ENCODE data around the gene SMC1B. TPM values are rescaled to one million over a fixed set of nuclear protein-coding genes. Genes with fewer than 3 reads are reported as not detected.

SMC1B gene
- total RNA-seq, 1 experiment from 2014 or later, result 0.31 TPM

- no peak for DNase-seq
- no peak overlapping the region for H3K4me2 ChIP-seq
- BruUV-seq (replicated peaks), result no TSS peak
- CTCF ChIA-PET, result no interaction called here
- no peaks in the 10 kb centered on the region for H4K20me1 ChIP-seq (ENCODE audit: insufficient read depth)
- H2AFZ ChIP-seq, result no peak overlapping the region
- H3K4me1 ChIP-seq (replicated peaks; ENCODE audit: insufficient read depth), result peaks cover 26% of the 10 kb centered on the region
- H3K79me2 ChIP-seq (ENCODE audit: low read depth), result no peaks in the 10 kb centered on the region
- TF ChIP-seq EZH2 (IDR thresholded peaks at IDR 0.05; ENCODE audit: low read depth), result no peak
- TF ChIP-seq, protein P1, sequence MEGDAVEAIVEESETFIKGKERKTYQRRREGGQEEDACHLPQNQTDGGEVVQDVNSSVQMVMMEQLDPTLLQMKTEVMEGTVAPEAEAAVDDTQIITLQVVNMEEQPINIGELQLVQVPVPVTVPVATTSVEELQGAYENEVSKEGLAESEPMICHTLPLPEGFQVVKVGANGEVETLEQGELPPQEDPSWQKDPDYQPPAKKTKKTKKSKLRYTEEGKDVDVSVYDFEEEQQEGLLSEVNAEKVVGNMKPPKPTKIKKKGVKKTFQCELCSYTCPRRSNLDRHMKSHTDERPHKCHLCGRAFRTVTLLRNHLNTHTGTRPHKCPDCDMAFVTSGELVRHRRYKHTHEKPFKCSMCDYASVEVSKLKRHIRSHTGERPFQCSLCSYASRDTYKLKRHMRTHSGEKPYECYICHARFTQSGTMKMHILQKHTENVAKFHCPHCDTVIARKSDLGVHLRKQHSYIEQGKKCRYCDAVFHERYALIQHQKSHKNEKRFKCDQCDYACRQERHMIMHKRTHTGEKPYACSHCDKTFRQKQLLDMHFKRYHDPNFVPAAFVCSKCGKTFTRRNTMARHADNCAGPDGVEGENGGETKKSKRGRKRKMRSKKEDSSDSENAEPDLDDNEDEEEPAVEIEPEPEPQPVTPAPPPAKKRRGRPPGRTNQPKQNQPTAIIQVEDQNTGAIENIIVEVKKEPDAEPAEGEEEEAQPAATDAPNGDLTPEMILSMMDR (conservative IDR thresholded peaks at IDR 0.05), result no peak
- POLR2A ChIA-PET (ENCODE audit: unreplicated experiment), result no interaction called here
- no peaks in the 10 kb centered on the region for H3K36me3 ChIP-seq (ENCODE audit: low read depth)
- no peaks in the 10 kb centered on the region for H3K9me3 ChIP-seq (ENCODE audit: insufficient read depth, low read depth)
- H3K9me2 ChIP-seq (ENCODE audit: insufficient read depth), result no peaks in the 10 kb centered on the region
- no peaks in the 10 kb centered on the region for H3K27me3 ChIP-seq (ENCODE audit: insufficient read depth, low read depth)
- H3K27ac ChIP-seq, result no peak overlapping the region
- no peak overlapping the region for H3K4me3 ChIP-seq
- peaks cover 24% of the 10 kb centered on the region for H3F3A ChIP-seq (ENCODE audit: insufficient read depth, low read depth)
- intact Hi-C loops (cut with micrococcal nuclease; ENCODE audit: unreplicated experiment), result no loop called here
Measured at GRCh38 chr22:45426387-45426786, 13.0 kb upstream of the SMC1B start.

DNA sequence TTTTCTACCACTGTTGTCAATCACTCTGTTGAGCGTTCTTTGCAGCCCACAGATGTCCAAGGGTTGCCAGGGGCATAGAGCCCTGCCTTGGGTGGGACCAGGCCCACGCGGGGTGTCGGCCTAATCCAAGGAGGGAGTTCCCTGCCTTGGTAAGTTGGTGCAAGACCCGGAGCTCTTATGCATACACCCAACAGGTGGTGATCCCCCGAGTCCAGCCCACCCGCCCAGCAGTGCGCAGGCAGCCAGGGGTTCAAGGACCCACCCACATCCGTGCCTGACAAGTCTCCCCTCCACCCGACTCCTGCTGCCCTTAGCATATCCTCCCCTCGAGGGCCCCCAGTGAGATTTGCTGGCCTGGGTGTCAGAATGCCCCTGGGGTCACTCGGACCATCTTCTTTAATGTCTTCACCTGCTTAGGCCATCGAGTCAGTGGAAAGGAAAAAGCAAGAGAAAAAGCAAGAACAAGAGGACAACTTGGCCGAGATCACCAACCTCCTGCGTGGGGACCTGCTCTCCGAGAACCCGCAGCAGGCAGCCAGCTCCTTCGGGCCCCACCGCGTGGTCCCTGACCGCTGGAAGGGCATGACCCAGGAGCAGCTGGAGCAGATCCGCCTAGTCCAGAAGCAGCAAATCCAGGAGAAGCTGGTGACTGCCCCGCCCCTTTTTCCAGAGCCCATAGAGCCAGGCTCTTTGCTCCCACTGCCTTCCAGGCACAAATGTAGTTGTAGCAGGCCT, 12.3 kb upstream of the SMC1B start:
- Histone ChIP-seq H3K4me2 (no peak overlapping the region), H3K27me3 (ENCODE audit: insufficient read depth, low read depth) (no peaks in the 10 kb centered on the region), H3K4me3 (no peak overlapping the region), H3K27ac (no peak overlapping the region), H3K9me3 (ENCODE audit: insufficient read depth, low read depth) (no peaks in the 10 kb centered on the region), H3K79me2 (ENCODE audit: low read depth) (no peaks in the 10 kb centered on the region), H2AFZ (no peak overlapping the region), H4K20me1 (ENCODE audit: insufficient read depth) (no peaks in the 10 kb centered on the region), H3K36me3 (ENCODE audit: low read depth) (no peaks in the 10 kb centered on the region), H3K4me1 (replicated peaks; ENCODE audit: insufficient read depth) (peaks cover 26% of the 10 kb centered on the region), H3K9me2 (ENCODE audit: insufficient read depth) (no peaks in the 10 kb centered on the region), H3F3A (ENCODE audit: insufficient read depth, low read depth) (peaks cover 24% of the 10 kb centered on the region)
- CTCF ChIA-PET, result no interaction called here
- DNase-seq, result no peak
- no TSS peak for BruUV-seq (replicated peaks)
- intact Hi-C loops (cut with micrococcal nuclease; ENCODE audit: unreplicated experiment), result no loop called here
- POLR2A ChIA-PET (ENCODE audit: unreplicated experiment), result interaction anchor here (0.7 kb wide), 1 partner anchor 85 kb away, joined by 3 read pairs; no protein-coding TSS in a partner anchor
- TF ChIP-seq, protein P1 (conservative IDR thresholded peaks at IDR 0.05), result no peak

DNA sequence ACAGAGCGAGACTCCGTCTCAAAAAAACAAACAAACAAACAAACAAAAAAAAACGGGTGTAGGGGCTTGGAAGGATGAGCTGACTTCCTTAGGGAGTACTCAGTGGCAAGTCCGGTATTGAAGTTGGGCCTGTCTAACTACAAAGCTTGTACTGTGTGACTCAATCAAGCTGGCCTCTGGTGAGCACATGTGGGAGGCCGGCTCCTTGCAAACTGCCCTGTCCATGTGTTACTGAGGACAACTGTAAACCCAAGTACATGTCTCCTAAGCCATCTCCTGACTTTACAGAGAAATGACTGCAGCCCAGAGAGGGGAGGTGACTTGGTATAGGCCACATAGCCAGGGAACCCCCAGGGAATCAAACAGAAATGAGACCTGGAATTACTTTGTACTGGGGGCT, 11.7 kb upstream of the SMC1B start:
- no peaks in the 10 kb centered on the region for H3K9me3 ChIP-seq (ENCODE audit: insufficient read depth, low read depth)
- DNase-seq, result peak in 1 of 2 experiments; percentile 44
- no peaks in the 10 kb centered on the region for H3K36me3 ChIP-seq (ENCODE audit: low read depth)
- peak overlapping the region; percentile 70 for H3K4me2 ChIP-seq
- no peaks in the 10 kb centered on the region for H3K79me2 ChIP-seq (ENCODE audit: low read depth)
- intact Hi-C loops (cut with micrococcal nuclease; ENCODE audit: unreplicated experiment), result no loop called here
- H3K4me1 ChIP-seq (replicated peaks; ENCODE audit: insufficient read depth), result peaks cover 26% of the 10 kb centered on the region
- BruUV-seq (replicated peaks), result TSS peak; percentile 24
- peaks cover 24% of the 10 kb centered on the region for H3F3A ChIP-seq (ENCODE audit: insufficient read depth, low read depth)
- no peaks in the 10 kb centered on the region for H3K27me3 ChIP-seq (ENCODE audit: insufficient read depth, low read depth)
- H3K27ac ChIP-seq, result peak overlapping the region; percentile 44
- H3K9me2 ChIP-seq (ENCODE audit: insufficient read depth), result no peaks in the 10 kb centered on the region
- CTCF ChIA-PET, result interaction anchor here (0.6 to 0.7 kb wide), 2 partner anchors 29 to 650 kb away, joined by 3 to 5 read pairs; no protein-coding TSS in a partner anchor
- TF ChIP-seq, protein P1 (conservative IDR thresholded peaks at IDR 0.05), result no peak
- no peak for TF ChIP-seq EZH2 (IDR thresholded peaks at IDR 0.05; ENCODE audit: low read depth)
- H3K4me3 ChIP-seq, result no peak overlapping the region
- no peak overlapping the region for H2AFZ ChIP-seq
- no peaks in the 10 kb centered on the region for H4K20me1 ChIP-seq (ENCODE audit: insufficient read depth)
- POLR2A ChIA-PET (ENCODE audit: unreplicated experiment), result interaction anchor here (0.5 to 0.7 kb wide), 4 partner anchors 8 to 260 kb away, joined by 3 to 19 read pairs (median 6); no protein-coding TSS in a partner anchor
